ENCODE results near the gene ATP2B1.

DNA sequence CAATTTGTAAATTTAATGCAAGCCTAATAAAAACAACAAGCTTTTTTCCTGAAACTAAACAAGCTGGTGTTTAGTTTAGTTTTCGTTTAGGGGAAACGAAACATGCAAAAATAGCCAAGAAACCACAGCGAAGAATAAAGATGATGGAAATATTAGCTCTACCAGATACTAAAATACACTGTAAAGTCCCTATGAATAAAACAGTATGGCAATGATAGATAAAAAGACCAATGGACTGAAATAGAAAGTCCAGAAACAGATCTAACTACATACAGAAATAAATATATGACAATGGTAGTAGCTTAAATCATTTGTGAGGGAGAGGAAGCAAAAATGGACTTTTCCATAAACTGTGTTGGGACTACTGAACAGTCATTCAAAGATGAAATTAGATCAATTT, 26.4 kb downstream of the ATP2B1 start:
- TF ChIP-seq POLR2A (IDR thresholded peaks at IDR 0.05) (no peak), CTCF (IDR thresholded peaks at IDR 0.05) (no peak)
